Ectodermal cell (in vitro differentiated cells): ENCODE data around the gene SHISA9.

Experiments used
- H3K27ac ChIP-seq: 2 replicates; pipeline ENCODE4 v1.7.0; 2013; ENCODE audit warnings: mild to moderate bottlenecking, low read depth, low read length; ENCODE audit not compliant: insufficient read depth, poor library complexity, severe bottlenecking
- H3K27me3 ChIP-seq: 2 replicates; pipeline ENCODE4 v1.7.0; 2013; ENCODE audit warnings: mild to moderate bottlenecking, low read length; ENCODE audit not compliant: insufficient read depth, control insufficient read depth, poor library complexity, severe bottlenecking
- H3K36me3 ChIP-seq: one replicate; pipeline ENCODE4 v1.7.0; 2013; ENCODE audit warnings: low read length; ENCODE audit not compliant: control insufficient read depth, insufficient read depth
- H3K4me1 ChIP-seq: one replicate; pipeline ENCODE4 v1.7.0; 2013; ENCODE audit warnings: low read length; ENCODE audit not compliant: control insufficient read depth, insufficient read depth
- H3K4me3 ChIP-seq: 2 replicates; pipeline ENCODE4 v1.7.0; 2013; ENCODE audit warnings: low read depth, low read length, control low read depth; ENCODE audit not compliant: insufficient read depth
- H3K9me3 ChIP-seq: 2 replicates; pipeline ENCODE4 v1.7.0; 2013; ENCODE audit warnings: mild to moderate bottlenecking, low read length, moderate library complexity; ENCODE audit not compliant: control insufficient read depth
- WGBS, 2 experiments: methylation state at CpG; one replicate each; pipeline ENCODE4 v1.1.7; 2013; ENCODE audit warnings: missing lambda C conversion rate in 2 of 2; 5-methylcytosine and 5-hydroxymethylcytosine counted together

SHISA9 gene

DNA sequence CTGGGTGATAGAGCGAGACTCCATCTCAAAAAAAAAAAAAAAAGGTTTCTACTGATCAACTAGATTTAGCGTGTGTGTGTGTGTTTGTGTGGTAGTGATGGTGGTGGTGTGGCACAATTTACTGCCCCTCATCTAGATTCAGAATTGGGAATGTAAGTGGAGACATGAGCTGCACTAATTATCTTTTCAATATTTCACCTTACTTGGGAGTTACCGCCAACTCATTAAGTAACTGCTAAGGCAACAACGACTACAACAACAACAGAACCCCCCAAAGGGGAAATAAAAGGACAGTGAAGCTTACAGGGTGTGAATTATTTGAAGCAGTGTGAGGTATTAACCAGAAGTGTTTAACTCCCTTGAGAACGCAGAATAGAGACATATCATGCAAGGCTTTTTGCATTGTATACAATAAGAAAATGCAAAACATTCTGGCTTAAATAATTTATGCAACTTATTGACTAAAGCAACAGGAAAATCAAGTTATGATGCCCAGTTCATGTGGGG is 180.5 kb downstream of the SHISA9 start:
- H3K27ac ChIP-seq, result no peak overlapping the region
- H3K4me1 ChIP-seq, result peaks cover 4% of the 10 kb centered on the region
- H3K9me3 ChIP-seq, result no peaks in the 10 kb centered on the region
- no peaks in the 10 kb centered on the region for H3K27me3 ChIP-seq
- no peak overlapping the region for H3K4me3 ChIP-seq
- 84 to 96% methylated on average over 3 to 4 of the region's 5 CpGs for WGBS, 2 experiments
- no peaks in the 10 kb centered on the region for H3K36me3 ChIP-seq

DNA sequence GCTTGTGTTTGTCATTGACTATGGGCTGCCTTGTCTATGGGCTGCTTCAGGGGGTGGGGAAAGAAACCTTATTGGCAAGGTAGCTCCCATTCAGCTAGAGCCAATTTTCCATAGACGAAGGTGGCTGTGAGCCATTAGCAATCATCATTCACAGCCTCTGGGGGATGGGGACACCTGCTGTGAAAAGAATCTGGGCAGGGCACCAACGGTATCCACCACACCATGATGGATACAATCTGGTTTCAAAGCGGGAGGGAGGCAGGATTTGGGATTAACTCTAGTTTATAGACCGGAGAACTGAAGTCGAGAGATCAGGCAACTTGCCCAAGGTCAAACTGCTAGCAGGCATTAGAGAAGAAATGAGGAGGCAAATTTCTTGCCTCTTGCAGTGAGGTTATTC is 182.3 kb downstream of the SHISA9 start:
- H3K27ac ChIP-seq, result no peak overlapping the region
- H3K36me3 ChIP-seq, result no peaks in the 10 kb centered on the region
- H3K27me3 ChIP-seq, result no peaks in the 10 kb centered on the region
- peaks cover 4% of the 10 kb centered on the region for H3K4me1 ChIP-seq
- no peaks in the 10 kb centered on the region for H3K9me3 ChIP-seq
- H3K4me3 ChIP-seq, result no peak overlapping the region
- WGBS, 2 experiments, result 73 to 76% methylated on average over 5 of the region's 5 CpGs

- H3K36me3 ChIP-seq, result no peaks in the 10 kb centered on the region
- H3K27ac ChIP-seq, result no peak overlapping the region
Observed at GRCh38 chr16:13084331-13084730, 182.9 kb downstream of the SHISA9 start.

GRCh38 chr16:13093661-13094060 is 192.3 kb downstream of the SHISA9 start:
- Histone ChIP-seq H3K4me3 (no peak overlapping the region), H3K36me3 (no peaks in the 10 kb centered on the region), H3K9me3 (no peaks in the 10 kb centered on the region), H3K27me3 (no peaks in the 10 kb centered on the region), H3K27ac (no peak overlapping the region), H3K4me1 (peaks cover 15% of the 10 kb centered on the region)
- WGBS, 2 experiments, result 66 to 71% methylated on average over 7 of the region's 7 CpGs

More at GRCh38 chr16:13084331-13084730, 182.9 kb downstream of the SHISA9 start:
- H3K4me1 ChIP-seq, result peaks cover 4% of the 10 kb centered on the region
- WGBS, 2 experiments, result 93 to 96% methylated on average over 2 of the region's 2 CpGs
- no peaks in the 10 kb centered on the region for H3K9me3 ChIP-seq
- H3K4me3 ChIP-seq, result no peak overlapping the region
- H3K27me3 ChIP-seq, result no peaks in the 10 kb centered on the region

GRCh38 chr16:13095061-13095460 is 193.7 kb downstream of the SHISA9 start:
- Histone ChIP-seq H3K36me3 (no peaks in the 10 kb centered on the region), H3K27me3 (no peaks in the 10 kb centered on the region), H3K4me1 (peaks cover 15% of the 10 kb centered on the region), H3K9me3 (no peaks in the 10 kb centered on the region), H3K4me3 (no peak overlapping the region), H3K27ac (no peak overlapping the region)
- 72 to 77% methylated on average over 2 of the region's 2 CpGs for WGBS, 2 experiments

DNA sequence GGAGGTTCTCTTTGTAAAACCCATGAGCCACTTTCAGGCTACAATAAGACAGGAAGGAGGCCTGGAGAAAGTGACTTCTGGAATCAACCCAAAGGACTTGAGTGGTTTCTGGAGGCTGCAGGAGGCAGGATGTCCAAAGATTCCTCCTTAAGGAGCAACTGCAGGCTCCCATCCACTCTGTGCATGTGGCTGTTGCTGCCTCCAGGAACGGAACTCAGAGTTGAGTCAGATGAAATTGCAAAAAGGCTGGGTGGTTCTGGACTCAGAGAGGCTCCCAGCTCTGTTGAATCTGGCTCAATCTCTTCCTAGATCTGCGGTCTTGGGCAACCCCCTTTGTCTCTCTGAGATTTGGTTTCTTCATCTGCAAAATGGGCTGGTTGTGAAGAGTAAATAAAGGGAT is 197.1 kb downstream of the SHISA9 start:
- Histone ChIP-seq H3K4me3 (no peak overlapping the region), H3K4me1 (peaks cover 14% of the 10 kb centered on the region), H3K36me3 (no peaks in the 10 kb centered on the region), H3K9me3 (no peaks in the 10 kb centered on the region), H3K27me3 (no peaks in the 10 kb centered on the region), H3K27ac (no peak overlapping the region)
- WGBS, 2 experiments, result 89 to 91% methylated on average over 2 of the region's 2 CpGs

- 6 to 8% methylated on average over 2 of the region's 2 CpGs for WGBS, 2 experiments
- H3K4me1 ChIP-seq, result peaks cover 7% of the 10 kb centered on the region
Observed at GRCh38 chr16:13099822-13100221, 198.4 kb downstream of the SHISA9 start.

GRCh38 chr16:13100970-13101369 is 199.6 kb downstream of the SHISA9 start:
- H3K4me1 ChIP-seq, result no peaks in the 10 kb centered on the region
- 94 to 95% methylated on average over 5 of the region's 6 CpGs for WGBS, 2 experiments
- no peaks in the 10 kb centered on the region for H3K36me3 ChIP-seq
- no peaks in the 10 kb centered on the region for H3K27me3 ChIP-seq
- no peak overlapping the region for H3K27ac ChIP-seq
- H3K9me3 ChIP-seq, result no peaks in the 10 kb centered on the region
- no peak overlapping the region for H3K4me3 ChIP-seq

More at GRCh38 chr16:13099822-13100221, 198.4 kb downstream of the SHISA9 start:
- Histone ChIP-seq H3K9me3 (no peaks in the 10 kb centered on the region), H3K36me3 (no peaks in the 10 kb centered on the region), H3K27ac (no peak overlapping the region), H3K4me3 (no peak overlapping the region), H3K27me3 (no peaks in the 10 kb centered on the region)

GRCh38 chr16:13101828-13102227 is 200.4 kb downstream of the SHISA9 start:
- Histone ChIP-seq H3K27me3 (no peaks in the 10 kb centered on the region), H3K36me3 (no peaks in the 10 kb centered on the region), H3K4me3 (no peak overlapping the region), H3K9me3 (no peaks in the 10 kb centered on the region), H3K27ac (no peak overlapping the region), H3K4me1 (no peaks in the 10 kb centered on the region)
- 86 to 91% methylated on average over 3 of the region's 3 CpGs for WGBS, 2 experiments

GRCh38 chr16:13102401-13102800 is 201.0 kb downstream of the SHISA9 start:
- no peaks in the 10 kb centered on the region for H3K36me3 ChIP-seq

More at GRCh38 chr16:13102401-13102800, 201.0 kb downstream of the SHISA9 start:
- H3K9me3 ChIP-seq, result no peaks in the 10 kb centered on the region
- no peak overlapping the region for H3K4me3 ChIP-seq
- H3K27me3 ChIP-seq, result no peaks in the 10 kb centered on the region
- no peaks in the 10 kb centered on the region for H3K4me1 ChIP-seq
- 90 to 92% methylated on average over 5 of the region's 5 CpGs for WGBS, 2 experiments
- H3K27ac ChIP-seq, result no peak overlapping the region
